ENCODE data around the gene HELQ.

- no peak for TF ChIP-seq CTCF (IDR thresholded peaks at IDR 0.05)
- TF ChIP-seq POLR2A (IDR thresholded peaks at IDR 0.05; ENCODE audit: low read depth): no peak
- no peak for TF ChIP-seq POLR2AphosphoS5 (IDR thresholded peaks at IDR 0.05)
Measured at GRCh38 chr4:83370640-83370906, 85.0 kb downstream of the HELQ start.
